Amygdala (tissue), 56 donors: Measurements from ENCODE around the gene SLC17A9.
A peak's percentile ranks its signal among the peaks of the same experiment; 100 is the strongest.

Experiments used
- DNase-seq, 56 donors: peaks; one replicate each; lab custom pipeline; 2025; lab: John Stamatoyannopoulos, UW

SLC17A9 gene

GRCh38 chr20:62952373-62952967 lies at the start of gene SLC17A9:
Gene SLC17A9 (plus strand): TSS chr20:62952709. CDS start chr20:62952831, 122 bp downstream.
- peak in 8 of 56 donors; percentile 13 to 36 (median 24) for DNase-seq

- DNase-seq: no peak
Measured at GRCh38 chr20:62902926-62903615, 49.4 kb upstream of the SLC17A9 start.

- DNase-seq: no peak
Measured at GRCh38 chr20:62905536-62906117, 46.9 kb upstream of the SLC17A9 start.

GRCh38 chr20:62906209-62906608 lies 46.3 kb upstream of the SLC17A9 start:
- peak in 7 of 56 donors; percentile 5 to 52 (median 25) for DNase-seq

- DNase-seq: no peak
Measured at GRCh38 chr20:62906647-62907375, 45.7 kb upstream of the SLC17A9 start.

- no peak for DNase-seq
Measured at GRCh38 chr20:62907384-62908317, 44.9 kb upstream of the SLC17A9 start.

GRCh38 chr20:62908971-62909791 lies 43.3 kb upstream of the SLC17A9 start:
- DNase-seq: no peak

GRCh38 chr20:62910217-62910766 lies 42.2 kb upstream of the SLC17A9 start:
- DNase-seq: no peak

- DNase-seq: no peak
Measured at GRCh38 chr20:62910777-62911497, 41.6 kb upstream of the SLC17A9 start.

GRCh38 chr20:62911701-62912280 lies 40.7 kb upstream of the SLC17A9 start:
- DNase-seq: no peak

GRCh38 chr20:62913043-62913630 lies 39.4 kb upstream of the SLC17A9 start:
- DNase-seq: no peak

GRCh38 chr20:62914436-62914835 lies 38.1 kb upstream of the SLC17A9 start:
- no peak for DNase-seq

GRCh38 chr20:62914970-62915457 lies 37.5 kb upstream of the SLC17A9 start:
- peak in 14 of 56 donors; percentile 7 to 55 (median 34) for DNase-seq

GRCh38 chr20:62916703-62917476 lies 35.6 kb upstream of the SLC17A9 start:
- DNase-seq: no peak

GRCh38 chr20:62917720-62918119 lies 34.8 kb upstream of the SLC17A9 start:
- no peak for DNase-seq

GRCh38 chr20:62918147-62918546 lies 34.4 kb upstream of the SLC17A9 start:
- DNase-seq: no peak
